Osteoblast (primary cell): Measurements from ENCODE around the gene LAMA5. TPM values are rescaled to one million over a fixed set of nuclear protein-coding genes. Genes with fewer than 3 reads are reported as not detected.

Source experiments
- DNase-seq: peaks from one replicate; pipeline ENCODE4 v3.0.0; 2011; ENCODE audit warnings: low spot score, mixed read lengths; ENCODE audit not compliant: insufficient read length; ENCODE audit errors: missing footprints
- H2AFZ ChIP-seq: 2 replicates; pipeline ENCODE4 v1.6.0; 2011; ENCODE audit warnings: mild to moderate bottlenecking, low read length
- H3K27ac ChIP-seq: 2 replicates; pipeline ENCODE4 v1.5.1; 2011; ENCODE audit warnings: mild to moderate bottlenecking, low read depth, low read length, moderate library complexity
- H3K27me3 ChIP-seq: 2 replicates; pipeline ENCODE4 v1.6.0; 2012; ENCODE audit warnings: mild to moderate bottlenecking, control low read depth, inconsistent platforms, low read length, moderate library complexity; ENCODE audit not compliant: insufficient read depth
- H3K36me3 ChIP-seq: 2 replicates; pipeline ENCODE4 v1.5.1; 2011; ENCODE audit warnings: mild to moderate bottlenecking, low read length, control low read depth, moderate library complexity; ENCODE audit not compliant: insufficient read depth
- H3K4me1 ChIP-seq: 2 replicates; pipeline ENCODE4 v1.5.1; 2011; ENCODE audit warnings: mild to moderate bottlenecking, low read length, control low read depth, moderate library complexity; ENCODE audit not compliant: insufficient read depth
- H3K4me2 ChIP-seq: 2 replicates; pipeline ENCODE4 v1.6.0; 2011; ENCODE audit warnings: mild to moderate bottlenecking, low read length; ENCODE audit not compliant: insufficient read depth
- H3K4me3 ChIP-seq: fragments of 200-600 bp; sonication (generic); 3 replicates; pipeline ENCODE4 v1.5.1; 2012; ENCODE audit warnings: mild to moderate bottlenecking, low read length, inconsistent platforms; ENCODE audit not compliant: insufficient read depth
- H3K79me2 ChIP-seq: 2 replicates; pipeline ENCODE4 v1.6.0; 2012; ENCODE audit warnings: mild to moderate bottlenecking, low read length, control low read depth, inconsistent platforms; ENCODE audit not compliant: insufficient read depth
- H3K9me3 ChIP-seq: 2 replicates; pipeline ENCODE4 v1.5.1; 2011; ENCODE audit warnings: low read depth, low read length, control low read depth
- H4K20me1 ChIP-seq: 2 replicates; pipeline ENCODE4 v1.6.0; 2012; ENCODE audit warnings: mild to moderate bottlenecking, low read length, control low read depth; ENCODE audit not compliant: insufficient read depth
- total RNA-seq: library from RNA; depleted of rRNA; stranded (reverse); fragments of >200 nt; gene quantifications from 2 replicates; pipeline ENCODE4 v1.2.3, GENCODE V29; 2012
- TF ChIP-seq, protein P1 (sequence below): IDR thresholded peaks from 2 replicates; pipeline ENCODE4 v1.5.1; 2011; ENCODE audit warnings: mild to moderate bottlenecking, low read depth, low read length, moderate library complexity; ENCODE audit errors: extremely low read depth

Gene LAMA5
- total RNA-seq, 1 donor, result 2.2 TPM

DNA sequence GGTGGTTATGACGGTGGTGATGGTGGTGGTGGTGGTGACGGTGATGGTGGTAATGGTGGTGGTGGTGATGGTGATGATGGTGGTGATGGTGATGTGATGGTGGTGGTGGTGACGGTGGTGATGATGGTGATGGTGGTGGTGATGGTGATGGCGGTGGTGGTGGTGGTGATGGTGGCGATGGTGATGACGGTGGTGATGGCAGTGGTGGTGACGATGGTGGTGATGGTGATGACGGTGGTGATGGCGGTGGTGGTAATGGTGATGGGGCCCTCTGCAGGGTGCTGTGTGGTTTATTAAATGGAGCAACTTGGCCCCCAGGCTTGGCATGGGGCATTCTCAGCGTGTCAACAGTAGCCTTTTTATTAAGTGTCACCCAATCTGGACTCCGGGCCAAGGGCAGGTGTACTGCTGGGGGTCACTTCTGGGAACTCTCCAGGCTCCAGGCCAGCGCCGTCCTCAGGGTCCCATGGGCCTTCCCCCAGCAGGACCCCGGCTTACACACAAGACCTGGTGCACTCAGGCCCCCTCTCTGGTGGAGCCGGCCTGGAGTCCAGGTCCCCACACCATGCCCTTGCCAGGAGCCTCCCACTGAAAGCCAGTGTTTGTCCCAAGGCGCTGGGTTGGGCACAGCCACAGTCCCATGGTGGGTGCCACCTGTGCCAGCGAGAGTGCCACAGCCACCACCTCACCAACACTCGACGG, 31.2 kb upstream of the LAMA5 start:
- Histone ChIP-seq H3K27ac (no peak overlapping the region), H3K4me1 (no peaks in the 10 kb centered on the region), H3K4me2 (no peak overlapping the region), H3K79me2 (no peaks in the 10 kb centered on the region), H3K36me3 (no peaks in the 10 kb centered on the region), H4K20me1 (no peaks in the 10 kb centered on the region), H3K9me3 (no peaks in the 10 kb centered on the region), H3K27me3 (no peaks in the 10 kb centered on the region), H3K4me3 (no peak overlapping the region), H2AFZ (no peak overlapping the region)
- DNase-seq, result no peak
- TF ChIP-seq, protein P1, sequence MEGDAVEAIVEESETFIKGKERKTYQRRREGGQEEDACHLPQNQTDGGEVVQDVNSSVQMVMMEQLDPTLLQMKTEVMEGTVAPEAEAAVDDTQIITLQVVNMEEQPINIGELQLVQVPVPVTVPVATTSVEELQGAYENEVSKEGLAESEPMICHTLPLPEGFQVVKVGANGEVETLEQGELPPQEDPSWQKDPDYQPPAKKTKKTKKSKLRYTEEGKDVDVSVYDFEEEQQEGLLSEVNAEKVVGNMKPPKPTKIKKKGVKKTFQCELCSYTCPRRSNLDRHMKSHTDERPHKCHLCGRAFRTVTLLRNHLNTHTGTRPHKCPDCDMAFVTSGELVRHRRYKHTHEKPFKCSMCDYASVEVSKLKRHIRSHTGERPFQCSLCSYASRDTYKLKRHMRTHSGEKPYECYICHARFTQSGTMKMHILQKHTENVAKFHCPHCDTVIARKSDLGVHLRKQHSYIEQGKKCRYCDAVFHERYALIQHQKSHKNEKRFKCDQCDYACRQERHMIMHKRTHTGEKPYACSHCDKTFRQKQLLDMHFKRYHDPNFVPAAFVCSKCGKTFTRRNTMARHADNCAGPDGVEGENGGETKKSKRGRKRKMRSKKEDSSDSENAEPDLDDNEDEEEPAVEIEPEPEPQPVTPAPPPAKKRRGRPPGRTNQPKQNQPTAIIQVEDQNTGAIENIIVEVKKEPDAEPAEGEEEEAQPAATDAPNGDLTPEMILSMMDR, result no peak

DNA sequence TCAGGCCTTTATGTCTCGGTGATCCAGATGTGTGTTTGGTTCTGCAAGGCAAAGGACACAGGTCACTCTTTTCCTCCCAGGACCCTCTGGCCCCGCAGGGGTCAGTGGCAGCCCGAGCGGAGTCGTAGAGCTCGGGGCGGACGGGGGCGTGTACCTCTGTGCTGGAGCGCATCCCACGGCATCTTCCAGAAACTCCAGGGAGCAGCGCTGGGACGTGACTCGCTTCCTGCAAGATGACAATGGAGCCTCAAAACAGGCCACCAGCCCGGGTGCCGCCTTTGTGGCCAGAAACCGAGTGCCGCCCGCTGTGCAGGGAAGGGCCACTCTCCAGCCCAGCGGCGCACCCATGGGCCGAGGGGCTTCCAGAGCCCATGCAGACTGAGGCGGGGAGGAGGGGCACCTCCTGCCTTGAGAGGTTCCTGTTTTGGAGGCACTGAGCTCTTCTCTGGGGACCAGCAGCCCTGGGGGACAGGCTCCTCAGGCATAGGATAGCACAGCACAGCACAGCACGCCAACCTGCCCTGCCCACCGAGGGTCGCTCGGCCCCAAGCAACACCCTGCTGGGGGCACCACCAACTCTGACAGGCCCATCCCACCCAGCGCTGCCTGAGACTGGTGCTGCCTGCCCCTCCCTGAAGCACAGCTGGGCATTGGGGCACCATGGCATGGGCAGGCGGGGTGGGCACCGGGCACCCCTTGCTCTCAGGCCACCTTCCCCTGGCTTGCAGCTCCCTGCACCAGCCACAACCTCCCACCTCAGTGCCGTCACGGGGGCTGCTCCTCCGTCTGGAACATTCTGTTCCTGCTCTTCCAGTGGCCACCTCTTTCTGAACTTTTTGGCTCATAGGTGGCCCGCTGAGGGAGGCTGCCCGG, 29.5 kb upstream of the LAMA5 start:
- Histone ChIP-seq H3K79me2 (no peaks in the 10 kb centered on the region), H3K4me1 (no peaks in the 10 kb centered on the region), H3K9me3 (no peaks in the 10 kb centered on the region), H3K27me3 (no peaks in the 10 kb centered on the region), H2AFZ (no peak overlapping the region), H3K36me3 (no peaks in the 10 kb centered on the region), H3K27ac (no peak overlapping the region), H3K4me2 (no peak overlapping the region), H3K4me3 (no peak overlapping the region), H4K20me1 (no peaks in the 10 kb centered on the region)
- TF ChIP-seq, protein P1, result no peak
- no peak for DNase-seq

DNA sequence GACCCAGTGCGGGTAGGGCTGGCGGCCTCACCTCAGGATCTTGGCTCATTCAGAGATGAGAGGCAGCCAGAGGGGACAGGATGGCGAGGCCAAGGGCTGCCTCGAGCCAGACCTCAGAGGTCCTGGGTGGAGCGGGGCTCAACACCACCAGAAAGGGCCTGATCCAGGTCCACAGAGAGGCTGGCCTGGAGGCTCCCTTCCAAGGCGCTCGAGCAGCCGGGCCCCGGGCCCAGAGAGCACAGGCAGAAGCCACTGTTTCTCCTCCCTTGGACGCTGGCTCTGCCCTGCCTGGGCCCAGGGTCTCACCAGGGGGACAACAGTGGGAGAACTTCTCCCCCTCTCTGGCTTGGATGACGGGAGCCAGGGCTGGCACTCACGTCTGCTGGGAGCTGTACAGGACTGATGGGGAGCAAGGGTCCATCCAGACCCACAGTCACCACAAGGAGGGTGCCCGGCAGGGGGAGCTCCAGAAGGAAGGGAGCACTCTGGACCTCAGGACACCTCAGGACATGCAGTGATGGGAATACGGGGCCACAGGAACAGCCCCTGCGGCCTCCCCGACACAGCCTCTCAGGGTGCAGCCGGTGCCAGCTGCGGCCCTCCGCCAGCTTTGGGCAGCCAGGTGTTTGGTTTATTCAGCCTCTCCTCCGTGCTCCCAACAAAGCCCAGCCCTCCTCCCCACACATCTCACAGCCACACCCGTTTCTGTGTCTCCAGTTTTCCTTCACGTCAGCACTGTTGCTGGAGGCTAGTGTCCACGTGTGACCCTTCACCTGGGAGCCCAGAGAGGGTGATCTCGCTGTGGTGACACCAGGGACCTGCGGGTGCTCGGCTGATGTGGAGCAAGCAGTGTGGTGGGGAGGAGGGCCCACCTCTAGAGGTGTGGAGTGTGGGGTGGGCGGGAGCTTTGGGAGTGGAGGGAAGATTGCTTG, 28.5 kb upstream of the LAMA5 start:
- Histone ChIP-seq H3K27me3 (no peaks in the 10 kb centered on the region), H3K4me1 (no peaks in the 10 kb centered on the region), H4K20me1 (peaks cover 1% of the 10 kb centered on the region), H3K79me2 (no peaks in the 10 kb centered on the region), H2AFZ (no peak overlapping the region), H3K4me2 (no peak overlapping the region), H3K27ac (no peak overlapping the region), H3K36me3 (peaks cover 2% of the 10 kb centered on the region), H3K4me3 (no peak overlapping the region), H3K9me3 (no peaks in the 10 kb centered on the region)
- no peak for DNase-seq
- TF ChIP-seq, protein P1, result peak; percentile 40
